ENCODE measurements around the gene DNAH2.

Gene DNAH2

GRCh38 chr17:7873051-7873450 is 155.5 kb downstream of the DNAH2 start:
- no peak for DNase-seq (ENCODE audit: low read depth)

GRCh38 chr17:7875804-7876370 is 158.3 kb downstream of the DNAH2 start:
- DNase-seq (ENCODE audit: low read depth) = no peak

- no peak for DNase-seq (ENCODE audit: low read depth)
Measured at GRCh38 chr17:7878234-7878633, 160.7 kb downstream of the DNAH2 start.

- DNase-seq (ENCODE audit: low read depth) = no peak
Measured at GRCh38 chr17:7880076-7880868, 162.7 kb downstream of the DNAH2 start.

- DNase-seq (ENCODE audit: low read depth) = no peak
Measured at GRCh38 chr17:7881276-7882054, 163.9 kb downstream of the DNAH2 start.

- DNase-seq (ENCODE audit: low read depth) = no peak
Measured at GRCh38 chr17:7882068-7882467, 164.5 kb downstream of the DNAH2 start.

- no peak for DNase-seq (ENCODE audit: low read depth)
Measured at GRCh38 chr17:7882629-7883028, 165.1 kb downstream of the DNAH2 start.

Measured in stimulated activated CD8-positive, alpha-beta memory T cell treated with anti-CD3 and anti-CD28 coated beads, Interleukin-4, amount 100 ng/mL, for 24 hours (primary cell).